ENCODE results near the gene SCAF8.
"Not testable (repeated sequence)": the region's sequence is repeated elsewhere in the genome, so short reads cannot be mapped to it uniquely, and the experiment has no call there.

The SCAF8 gene

DNA sequence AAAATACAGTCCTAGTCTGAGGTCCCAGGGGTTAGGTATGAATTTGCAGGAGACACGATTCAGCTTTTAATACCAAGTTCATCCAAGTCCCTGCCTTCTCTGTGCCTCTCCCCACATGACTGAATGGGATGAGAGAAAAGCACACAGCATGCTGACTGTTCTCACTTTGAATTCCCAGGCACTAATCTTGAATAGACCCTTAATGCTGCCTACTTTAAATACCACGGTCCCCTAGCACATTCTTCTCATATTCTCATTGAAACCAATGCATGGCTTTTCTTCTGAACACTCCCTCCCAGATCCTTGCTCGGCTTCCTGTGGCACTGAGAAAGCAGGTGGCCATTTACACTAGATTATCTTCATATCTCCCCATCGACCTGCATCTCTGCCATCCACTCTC, 30.1 kb upstream of the SCAF8 start:
- TF ChIP-seq, protein P1, sequence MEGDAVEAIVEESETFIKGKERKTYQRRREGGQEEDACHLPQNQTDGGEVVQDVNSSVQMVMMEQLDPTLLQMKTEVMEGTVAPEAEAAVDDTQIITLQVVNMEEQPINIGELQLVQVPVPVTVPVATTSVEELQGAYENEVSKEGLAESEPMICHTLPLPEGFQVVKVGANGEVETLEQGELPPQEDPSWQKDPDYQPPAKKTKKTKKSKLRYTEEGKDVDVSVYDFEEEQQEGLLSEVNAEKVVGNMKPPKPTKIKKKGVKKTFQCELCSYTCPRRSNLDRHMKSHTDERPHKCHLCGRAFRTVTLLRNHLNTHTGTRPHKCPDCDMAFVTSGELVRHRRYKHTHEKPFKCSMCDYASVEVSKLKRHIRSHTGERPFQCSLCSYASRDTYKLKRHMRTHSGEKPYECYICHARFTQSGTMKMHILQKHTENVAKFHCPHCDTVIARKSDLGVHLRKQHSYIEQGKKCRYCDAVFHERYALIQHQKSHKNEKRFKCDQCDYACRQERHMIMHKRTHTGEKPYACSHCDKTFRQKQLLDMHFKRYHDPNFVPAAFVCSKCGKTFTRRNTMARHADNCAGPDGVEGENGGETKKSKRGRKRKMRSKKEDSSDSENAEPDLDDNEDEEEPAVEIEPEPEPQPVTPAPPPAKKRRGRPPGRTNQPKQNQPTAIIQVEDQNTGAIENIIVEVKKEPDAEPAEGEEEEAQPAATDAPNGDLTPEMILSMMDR (conservative IDR thresholded peaks at IDR 0.05; ENCODE audit: low read depth): no peak
- no peak for DNase-seq (ENCODE audit: low spot score)
- H3K27ac ChIP-seq: no peak overlapping the region
- ChIA-PET CTCF (no interaction called here), POLR2A (ENCODE audit: low non-redundant PET) (no interaction called here)

DNA sequence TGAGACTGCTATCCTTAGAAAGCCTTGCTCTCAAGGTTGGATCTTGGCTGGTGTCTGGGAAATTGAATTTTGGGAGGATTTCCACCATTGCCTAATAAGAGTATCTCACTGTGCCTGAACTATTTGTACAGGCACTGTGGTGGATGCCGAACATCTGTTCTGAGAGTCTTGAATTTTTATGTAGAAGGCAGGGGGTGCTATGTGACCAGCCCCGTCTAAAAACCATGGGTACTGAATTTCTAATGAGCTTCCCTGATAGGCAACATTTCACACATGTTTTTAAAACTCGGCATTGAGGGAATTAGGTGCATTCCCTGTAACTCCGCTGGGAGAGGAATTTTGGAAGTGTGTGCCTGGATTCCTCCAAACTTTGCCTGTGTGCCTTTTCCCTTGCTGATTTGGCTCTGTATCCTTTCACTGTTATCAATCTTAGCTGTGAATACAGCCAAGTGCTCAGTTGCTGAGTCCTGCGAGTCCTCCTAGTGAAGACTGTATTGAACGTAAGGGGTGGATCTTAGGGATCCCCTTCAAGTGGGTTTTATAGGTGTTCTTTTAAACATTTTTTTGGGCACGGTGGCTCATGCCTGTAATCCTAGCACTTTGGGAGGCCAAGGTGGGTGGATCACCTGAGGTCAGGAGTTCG, 27.6 kb upstream of the SCAF8 start:
- no peak for DNase-seq (ENCODE audit: low spot score)
- ChIA-PET CTCF (interaction anchor here (0.6 kb wide), 2 partner anchors 15 to 68 kb away, joined by 3 to 7 read pairs; no protein-coding TSS in a partner anchor), POLR2A (ENCODE audit: low non-redundant PET) (no interaction called here)
- H3K27ac ChIP-seq: no peak overlapping the region
- TF ChIP-seq, protein P1 (conservative IDR thresholded peaks at IDR 0.05; ENCODE audit: low read depth): no peak

DNA sequence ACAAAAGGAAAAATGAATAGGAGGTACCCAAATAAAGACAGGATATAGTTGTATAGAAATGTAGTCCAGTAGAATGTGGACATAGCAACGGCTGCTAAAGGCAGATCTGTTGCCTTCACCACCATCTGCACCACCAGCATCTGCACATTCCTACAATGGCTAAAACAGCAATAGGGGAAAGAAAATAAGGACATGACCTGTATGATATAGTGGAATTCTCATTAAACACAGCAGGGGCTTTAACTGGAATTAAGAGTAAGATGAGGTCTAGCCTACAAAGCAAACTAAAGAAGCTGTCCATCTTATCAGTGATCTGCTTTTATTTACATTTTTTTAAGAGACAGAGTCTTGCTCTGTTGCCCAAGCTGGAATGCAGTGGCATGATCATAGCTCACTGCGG, 26.8 kb upstream of the SCAF8 start:
- POLR2A ChIA-PET (ENCODE audit: low non-redundant PET): no interaction called here
- TF ChIP-seq, protein P1 (conservative IDR thresholded peaks at IDR 0.05; ENCODE audit: low read depth): no peak
- H3K27ac ChIP-seq: no peak overlapping the region
- DNase-seq (ENCODE audit: low spot score): no peak
- CTCF ChIA-PET: no interaction called here

DNA sequence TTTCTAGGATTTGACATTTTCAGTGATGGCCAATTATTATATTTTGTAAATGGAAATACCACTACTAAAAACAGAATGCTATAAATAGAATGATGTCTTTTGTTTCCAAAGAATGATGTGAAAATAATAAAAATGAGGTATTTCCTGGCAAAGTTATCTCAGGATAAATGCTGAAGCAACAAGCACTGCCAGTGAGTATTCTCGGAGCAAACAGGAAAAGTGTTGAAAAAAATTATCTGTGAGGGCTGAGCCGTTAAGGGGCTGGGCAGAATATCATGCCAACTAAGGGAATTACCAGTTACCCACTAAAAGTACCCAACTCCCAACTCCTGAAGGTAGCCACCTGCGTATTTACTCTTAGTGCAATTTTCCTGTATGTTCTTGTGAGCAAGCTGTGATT, 23.6 kb upstream of the SCAF8 start:
- no peak overlapping the region for H3K27ac ChIP-seq
- CTCF ChIA-PET: interaction anchor here (0.6 kb wide), 1 partner anchor 34 kb away, joined by 3 read pairs; no protein-coding TSS in a partner anchor
- TF ChIP-seq, protein P1 (conservative IDR thresholded peaks at IDR 0.05; ENCODE audit: low read depth): no peak
- no peak for DNase-seq (ENCODE audit: low spot score)
- POLR2A ChIA-PET (ENCODE audit: low non-redundant PET): no interaction called here

DNA sequence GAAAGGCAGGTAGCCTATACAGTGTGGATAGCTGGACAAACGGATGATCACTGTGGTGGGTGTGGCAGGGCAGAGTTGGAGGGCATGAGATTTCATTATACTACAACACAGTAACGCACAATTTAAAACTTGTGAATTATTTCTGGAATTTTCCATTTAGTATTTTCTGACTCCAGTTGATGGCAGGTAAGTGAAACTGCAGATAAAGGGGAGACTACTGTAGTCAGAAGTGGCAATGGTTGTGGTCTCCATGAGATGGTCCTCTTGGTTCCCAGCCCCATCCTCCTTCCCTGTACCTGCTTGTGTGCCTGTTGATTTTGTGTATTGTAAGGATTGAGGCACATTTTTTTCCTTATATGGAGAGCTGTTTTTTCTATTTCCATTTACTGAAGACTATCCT, 22.5 kb upstream of the SCAF8 start:
- H3K27ac ChIP-seq: no peak overlapping the region
- POLR2A ChIA-PET (ENCODE audit: low non-redundant PET): no interaction called here
- no peak for DNase-seq (ENCODE audit: low spot score)
- CTCF ChIA-PET: interaction anchor here (0.6 kb wide), 1 partner anchor 454 kb away, joined by 3 read pairs; no protein-coding TSS in a partner anchor
- TF ChIP-seq, protein P1 (conservative IDR thresholded peaks at IDR 0.05; ENCODE audit: low read depth): no peak

DNA sequence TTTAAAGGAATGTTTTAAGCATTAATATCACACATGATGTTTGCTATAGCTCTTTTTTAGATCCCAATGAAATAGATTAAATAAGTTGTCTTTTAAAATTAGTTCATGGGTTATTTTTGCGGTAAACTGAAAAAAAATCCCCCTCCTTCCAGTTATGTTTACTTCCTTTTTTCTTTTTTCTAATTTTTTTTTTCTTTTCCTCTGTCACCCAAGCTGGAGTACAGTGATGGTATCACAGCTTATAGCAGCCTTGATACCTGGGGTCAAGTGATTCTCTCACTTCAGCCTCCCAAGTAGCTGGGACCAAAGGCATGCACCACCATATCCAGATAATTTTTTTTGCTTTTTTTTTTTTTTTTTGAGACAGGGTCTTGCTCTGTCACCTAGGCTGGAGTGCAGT, 17.8 kb upstream of the SCAF8 start:
- CTCF ChIA-PET: no interaction called here
- POLR2A ChIA-PET (ENCODE audit: low non-redundant PET): no interaction called here
- TF ChIP-seq, protein P1 (conservative IDR thresholded peaks at IDR 0.05; ENCODE audit: low read depth): no peak
- no peak overlapping the region for H3K27ac ChIP-seq
- DNase-seq (ENCODE audit: low spot score): no peak

DNA sequence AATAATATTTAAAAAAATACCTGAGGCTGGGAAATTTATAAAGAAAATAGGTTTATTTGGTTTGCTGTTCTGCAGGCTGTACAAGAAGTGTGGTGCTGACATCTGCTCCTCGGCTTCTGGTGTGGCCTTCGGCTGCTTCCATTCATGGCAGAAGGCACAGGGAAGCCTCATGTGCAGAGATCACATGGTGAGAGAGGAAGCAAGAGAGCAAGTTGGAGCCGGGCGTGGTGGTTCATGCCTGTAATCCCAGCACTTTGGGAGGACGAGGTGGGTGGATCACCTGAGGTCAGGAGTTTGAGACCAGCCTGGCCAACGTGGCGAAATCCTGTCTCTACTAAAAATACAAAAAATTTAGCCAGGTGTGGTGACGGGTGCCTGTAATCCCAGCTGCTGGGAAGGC, 16.9 kb upstream of the SCAF8 start:
- H3K27ac ChIP-seq; POLR2A ChIA-PET (ENCODE audit: low non-redundant PET); DNase-seq (ENCODE audit: low spot score); CTCF ChIA-PET: not testable (repeated sequence)
